ENCODE data around the gene RNU7-1. TPM values are rescaled to one million over a fixed set of nuclear protein-coding genes. Genes with fewer than 3 reads are reported as not detected.

RNU7-1 gene
- total and polyA plus RNA-seq, 2 experiments from 2014 or later, result not detected

- H3K27ac ChIP-seq, result peak overlapping the region; percentile 96
- no peak overlapping the region for H3K4me3 ChIP-seq
- no peak for TF ChIP-seq CTCF (IDR thresholded peaks at IDR 0.05; ENCODE audit: low read depth, low read length)
- H3K4me1 ChIP-seq (ENCODE audit: low read depth), result peaks cover 8% of the 10 kb centered on the region
- no peaks in the 10 kb centered on the region for H3K27me3 ChIP-seq
- no peak for DNase-seq (ENCODE audit: low read depth in 1 of 2, low spot score in 1 of 2)
- H3K9me3 ChIP-seq (ENCODE audit: low read depth), result no peaks in the 10 kb centered on the region
- peaks cover 16% of the 10 kb centered on the region for H3K36me3 ChIP-seq
These were observed 7.4 kb upstream of the RNU7-1 start for GRCh38 chr12:6936194-6936635.

- H3K4me3 ChIP-seq, result peak overlapping the region; percentile 76
- no peak for TF ChIP-seq CTCF (IDR thresholded peaks at IDR 0.05; ENCODE audit: low read depth, low read length)
- H3K36me3 ChIP-seq, result peaks cover 16% of the 10 kb centered on the region
- H3K4me1 ChIP-seq (ENCODE audit: low read depth), result peaks cover 8% of the 10 kb centered on the region
- peak overlapping the region; percentile 96 for H3K27ac ChIP-seq
- H3K27me3 ChIP-seq, result no peaks in the 10 kb centered on the region
- peak in 1 of 2 donors; percentile 23 for DNase-seq (ENCODE audit: low read depth in 1 of 2, low spot score in 1 of 2)
- H3K9me3 ChIP-seq (ENCODE audit: low read depth), result no peaks in the 10 kb centered on the region
These were observed 6.8 kb upstream of the RNU7-1 start for GRCh38 chr12:6936636-6937480.

- H3K27ac ChIP-seq, result peak overlapping the region; percentile 96
- DNase-seq (ENCODE audit: low read depth in 1 of 2, low spot score in 1 of 2), result peak; percentile 95 to 96
- no peaks in the 10 kb centered on the region for H3K27me3 ChIP-seq
- peaks cover 16% of the 10 kb centered on the region for H3K36me3 ChIP-seq
- peaks cover 8% of the 10 kb centered on the region for H3K4me1 ChIP-seq (ENCODE audit: low read depth)
- H3K9me3 ChIP-seq (ENCODE audit: low read depth), result no peaks in the 10 kb centered on the region
- H3K4me3 ChIP-seq, result peak overlapping the region; percentile 76
- TF ChIP-seq CTCF (IDR thresholded peaks at IDR 0.05; ENCODE audit: low read depth, low read length), result peak; percentile 91
These were observed 5.9 kb upstream of the RNU7-1 start for GRCh38 chr12:6937481-6938352.

GRCh38 chr12:6938353-6939190 lies 5.0 kb upstream of the RNU7-1 start:
- no peak for DNase-seq (ENCODE audit: low read depth in 1 of 2, low spot score in 1 of 2)
- peak overlapping the region; percentile 76 for H3K4me3 ChIP-seq
- no peaks in the 10 kb centered on the region for H3K9me3 ChIP-seq (ENCODE audit: low read depth)
- TF ChIP-seq CTCF (IDR thresholded peaks at IDR 0.05; ENCODE audit: low read depth, low read length), result no peak
- peak overlapping the region; percentile 79 for H3K27ac ChIP-seq
- H3K36me3 ChIP-seq, result peaks cover 12% of the 10 kb centered on the region
- peaks cover 8% of the 10 kb centered on the region for H3K4me1 ChIP-seq (ENCODE audit: low read depth)
- H3K27me3 ChIP-seq, result no peaks in the 10 kb centered on the region

- H3K9me3 ChIP-seq (ENCODE audit: low read depth), result no peaks in the 10 kb centered on the region
- TF ChIP-seq CTCF (IDR thresholded peaks at IDR 0.05; ENCODE audit: low read depth, low read length), result no peak
- DNase-seq (ENCODE audit: low read depth in 1 of 2, low spot score in 1 of 2), result no peak
- peak overlapping the region; percentile 79 for H3K27ac ChIP-seq
- H3K36me3 ChIP-seq, result peaks cover 6% of the 10 kb centered on the region
- no peak overlapping the region for H3K4me3 ChIP-seq
- H3K27me3 ChIP-seq, result no peaks in the 10 kb centered on the region
- H3K4me1 ChIP-seq (ENCODE audit: low read depth), result peaks cover 8% of the 10 kb centered on the region
These were observed 4.5 kb upstream of the RNU7-1 start for GRCh38 chr12:6939191-6939540.
